IMR-90 (cell line): Measurements from ENCODE around the gene DOHH. TPM values are rescaled to one million over a fixed set of nuclear protein-coding genes. Genes with fewer than 3 reads are reported as not detected.

Source experiments
- ATAC-seq: fragments of 200-7000 bp; cut with Tn5 transposase; 2 replicates; pipeline ENCODE4 v1.9.1; 2020; ENCODE audit warnings: low read depth, mild to moderate bottlenecking, moderate library complexity
- BruUV-seq: library from RNA; stranded (reverse); fragments of 400-500 nt; replicated peaks from 2 replicates; lab custom pipeline; 2021; lab: Mats Ljungman, UMichigan
- CTCF ChIA-PET: fragments of 300-600 bp; formaldehyde crosslinking; extraction: SDS; loops from one replicate; lab custom pipeline; 2021; ENCODE audit warnings: antibody characterized with exemption; lab: Yijun Ruan, JAX
- POLR2A ChIA-PET: fragments of 300-600 bp; sonication (Branson Sonifier 250); formaldehyde crosslinking; loops from one replicate; lab custom pipeline; 2022; ENCODE audit warnings: antibody characterized with exemption; ENCODE audit not compliant: unreplicated experiment; lab: Charles Lee
- DNase-seq: peaks from one replicate; pipeline ENCODE4 v3.0.0; 2013
- H2AFZ ChIP-seq: replicated peaks from 2 replicates; pipeline ENCODE3; 2013; ENCODE audit warnings: low read length, mild to moderate bottlenecking; ENCODE audit not compliant: poor library complexity
- H2AK5ac ChIP-seq: 2 replicates; pipeline ENCODE4 v1.6.1; 2013; ENCODE audit warnings: low read depth, low read length, inconsistent platforms
- H2AK9ac ChIP-seq: replicated peaks from 2 replicates; pipeline ENCODE3; 2013; ENCODE audit warnings: mild to moderate bottlenecking, low read depth, low read length, moderate library complexity; ENCODE audit not compliant: poor library complexity
- H2BK120ac ChIP-seq: 2 replicates; pipeline ENCODE4 v1.6.1; 2013; ENCODE audit warnings: low read depth, low read length, inconsistent platforms
- H2BK15ac ChIP-seq: 3 replicates; pipeline ENCODE4 v1.6.1; 2013; ENCODE audit warnings: low read depth, low read length, inconsistent platforms
- H2BK20ac ChIP-seq: 2 replicates; pipeline ENCODE4 v1.6.1; 2013; ENCODE audit warnings: low read depth, mild to moderate bottlenecking, inconsistent platforms, low read length, moderate library complexity
- H2BK5ac ChIP-seq: 2 replicates; pipeline ENCODE4 v1.6.1; 2013; ENCODE audit warnings: mild to moderate bottlenecking, low read depth, low read length, inconsistent platforms; ENCODE audit not compliant: poor library complexity, severe bottlenecking
- H3K14ac ChIP-seq: replicated peaks from 2 replicates; pipeline ENCODE4 v1.6.1; 2013; ENCODE audit warnings: low read depth, low read length, inconsistent platforms
- H3K18ac ChIP-seq: 2 replicates; pipeline ENCODE4 v1.6.1; 2013; ENCODE audit warnings: low read depth, low read length, control low read depth
- H3K23ac ChIP-seq: 2 replicates; pipeline ENCODE4 v1.6.1; 2013; ENCODE audit warnings: low read depth, low read length, inconsistent platforms
- H3K27ac ChIP-seq: 2 replicates; pipeline ENCODE4 v1.5.1; 2013; ENCODE audit warnings: mild to moderate bottlenecking, control low read depth, low read length; ENCODE audit not compliant: insufficient read depth
- H3K27me3 ChIP-seq: 2 replicates; pipeline ENCODE4 v1.6.1; 2013; ENCODE audit warnings: low read length; ENCODE audit not compliant: control insufficient read depth, insufficient read depth
- H3K36me3 ChIP-seq: 2 replicates; pipeline ENCODE4 v1.6.1; 2013; ENCODE audit warnings: low read length, mixed read lengths; ENCODE audit not compliant: control insufficient read depth, insufficient read depth
- H3K4ac ChIP-seq: 2 replicates; pipeline ENCODE4 v1.6.1; 2013; ENCODE audit warnings: low read depth, low read length, inconsistent platforms
- H3K4me1 ChIP-seq: 2 replicates; pipeline ENCODE4 v1.6.1; 2013; ENCODE audit warnings: low read length, mixed read lengths; ENCODE audit not compliant: control insufficient read depth, insufficient read depth
- H3K4me2 ChIP-seq: 2 replicates; pipeline ENCODE4 v1.6.1; 2013; ENCODE audit warnings: low read depth, mild to moderate bottlenecking, control low read depth, low read length, moderate library complexity
- H3K4me3 ChIP-seq: 2 replicates; pipeline ENCODE4 v1.5.1; 2013; ENCODE audit warnings: low read depth, mild to moderate bottlenecking, control low read depth, low read length, moderate library complexity; ENCODE audit not compliant: insufficient read depth
- H3K56ac ChIP-seq: 2 replicates; pipeline ENCODE4 v1.6.1; 2013; ENCODE audit warnings: low read length, inconsistent platforms; ENCODE audit not compliant: insufficient read depth; ENCODE audit errors: extremely low read depth
- H3K79me1 ChIP-seq, 2 experiments: 2 replicates each; pipeline ENCODE4 v1.6.1; 2013; ENCODE audit warnings: low read length in 2 of 2, inconsistent platforms in 1 of 2, low read depth in 1 of 2
- H3K9ac ChIP-seq: 2 replicates; pipeline ENCODE4 v1.6.1; 2013; ENCODE audit warnings: low read depth, low read length, control low read depth
- H3K9me1 ChIP-seq: 2 replicates; pipeline ENCODE4 v1.6.1; 2013; ENCODE audit warnings: low read length, inconsistent platforms; ENCODE audit not compliant: insufficient read depth
- H3K9me3 ChIP-seq: 2 replicates; pipeline ENCODE4 v1.6.1; 2013; ENCODE audit warnings: low read length; ENCODE audit not compliant: control insufficient read depth, insufficient read depth
- H4K20me1 ChIP-seq: 2 replicates; pipeline ENCODE4 v1.6.1; 2013; ENCODE audit warnings: low read length, inconsistent platforms; ENCODE audit not compliant: insufficient read depth
- H4K5ac ChIP-seq: 2 replicates; pipeline ENCODE4 v1.6.1; 2013; ENCODE audit warnings: mild to moderate bottlenecking, low read depth, low read length, control low read depth
- H4K8ac ChIP-seq, 2 experiments: 2 replicates each; pipeline ENCODE4 v1.6.1; 2013; ENCODE audit warnings: low read depth in 2 of 2, low read length in 2 of 2, control low read depth in 1 of 2, inconsistent platforms in 1 of 2
- H4K91ac ChIP-seq: 2 replicates; pipeline ENCODE4 v1.6.1; 2013; ENCODE audit warnings: low read depth, low read length, inconsistent platforms; ENCODE audit not compliant: insufficient read depth
- CHD1 ChIP-seq: IDR thresholded peaks from 2 replicates; pipeline ENCODE4 v1.6.1; 2012; ENCODE audit warnings: low read depth, low read length, improper control_type of control experiment
- WGBS, 2 experiments: methylation state at CpG; one replicate each; pipeline versions ENCODE4 v1.1.5 to v1.1.7; 2013; ENCODE audit warnings: missing lambda C conversion rate in 2 of 2; ENCODE audit not compliant: insufficient read length in 1 of 2; ENCODE audit errors: extremely low coverage in 2 of 2; 5-methylcytosine and 5-hydroxymethylcytosine counted together
- dilution Hi-C: fragments of 300-500 bp; cut with HindIII; formaldehyde crosslinking; loops from one replicate; pipeline ENCODE4 v1.14.3; 2018; ENCODE audit warnings: low sequenced_read_pairs; ENCODE audit not compliant: unreplicated experiment
- in situ Hi-C: fragments of 300-500 bp; cut with MboI; formaldehyde crosslinking; loops from 3 replicates; pipeline ENCODE4 v1.14.3; 2019; ENCODE audit warnings: low sequenced_read_pairs, inconsistent platforms, mixed read lengths
- intact Hi-C: fragments of 100-400 bp; cut with micrococcal nuclease; formaldehyde crosslinking; loops from 2 replicates; pipeline ENCODE4 v1.10.0; 2022
- polyA plus RNA-seq, 3 experiments: library from polyadenylated mRNA; depleted of rRNA; stranded (reverse); fragments of >200 nt; gene quantifications; 2 replicates each; pipeline ENCODE4 v1.2.3, GENCODE V29; 2012; ENCODE audit warnings: low replicate concordance in 1 of 3
- total RNA-seq: library from RNA; depleted of rRNA; stranded (reverse); fragments of >200 nt; gene quantifications from 2 replicates; pipeline ENCODE4 v1.2.3, GENCODE V29; 2012

DOHH gene
- total and polyA plus RNA-seq, 2 of the 4 experiments (the other 2 are of a cell fraction): 3.2 to 9.2 TPM

- Histone ChIP-seq H2AK9ac (no peak overlapping the region), H3K23ac (no peak overlapping the region), H3K4me1 (no peaks in the 10 kb centered on the region), H4K8ac (no peak overlapping the region), H3K27me3 (peaks cover 32% of the 10 kb centered on the region), H3K36me3 (no peaks in the 10 kb centered on the region), H4K5ac (no peak overlapping the region), H2BK120ac (no peak overlapping the region), H3K27ac (no peak overlapping the region), H3K9ac (no peak overlapping the region), H3K4ac (no peak overlapping the region), H2BK15ac (no peak overlapping the region), H3K14ac (no peak overlapping the region), H2BK20ac (no peak overlapping the region), H4K91ac (no peak overlapping the region), H3K9me1 (no peaks in the 10 kb centered on the region), H2AFZ (no peak overlapping the region), H3K56ac (no peak overlapping the region), H2AK5ac (no peak overlapping the region), H3K18ac (no peak overlapping the region), H3K9me3 (no peaks in the 10 kb centered on the region; the same call in 1 of the 2 replicates), H2BK5ac (peak overlapping the region; percentile 37), H3K4me3 (no peak overlapping the region), H4K20me1 (no peaks in the 10 kb centered on the region), H3K79me1 (no peaks in the 10 kb centered on the region; a peak in 1 of 4 replicates), H3K4me2 (no peak overlapping the region)
- intact Hi-C loops (no loop called here), in situ Hi-C loops (loop anchor here (25.0 kb wide), 1 partner anchor 515 kb away; no protein-coding TSS in a partner anchor), dilution Hi-C loops (no loop called here)
- 50% methylated on average over 1 of the region's 2 CpGs; no CpG with 5 or more reads in 1 of the 2 experiments for WGBS, 2 experiments
- DNase-seq (no peak), ATAC-seq (no peak)
- ChIA-PET POLR2A (no interaction called here), CTCF (no interaction called here)
- TF ChIP-seq CHD1: no peak
- BruUV-seq: no TSS peak
These were observed 23.6 kb downstream of the DOHH start for GRCh38 chr19:3476830-3477229.
